Brain microvascular endothelial cell (primary cell): Measurements from ENCODE around the gene LDLRAD4.

ENCODE experiments used
- DNase-seq: peaks from one replicate; pipeline ENCODE4 v3.0.0-alpha.2; 2020
- H3K27ac ChIP-seq: fragments of 250-450 bp; sonication (Bioruptor Pico); 2 replicates; pipeline ENCODE4 v1.5.1; 2020; ENCODE audit warnings: mild to moderate bottlenecking, moderate library complexity
- H3K27me3 ChIP-seq: fragments of 250-450 bp; sonication (Bioruptor Pico); replicated peaks from 2 replicates; pipeline ENCODE4 v1.5.1; 2020; ENCODE audit warnings: mild to moderate bottlenecking
- H3K36me3 ChIP-seq: fragments of 250-450 bp; sonication (Bioruptor Pico); replicated peaks from 2 replicates; pipeline ENCODE4 v1.5.1; 2020; ENCODE audit warnings: mild to moderate bottlenecking
- H3K4me3 ChIP-seq: 2 replicates; pipeline ENCODE4 v1.5.1; 2011; ENCODE audit warnings: low read depth, mild to moderate bottlenecking, control low read depth, low read length, moderate library complexity
- CTCF ChIP-seq: IDR thresholded peaks from 2 replicates; pipeline ENCODE4 v1.5.1; 2011; ENCODE audit warnings: low read depth, mild to moderate bottlenecking, moderate library complexity, low read length, control low read depth, inconsistent platforms; ENCODE audit errors: missing control alignments
- in situ Hi-C: cut with HindIII; loops from 2 replicates; pipeline ENCODE4 v1.10.0; 2017; ENCODE audit warnings: low sequenced_read_pairs, low pct_ligation_motif_present

Gene LDLRAD4

GRCh38 chr18:13700153-13700552, 481.6 kb downstream of the LDLRAD4 start:
- no peak overlapping the region for H3K27ac ChIP-seq
- in situ Hi-C loops = no loop called here
- no peak for DNase-seq

More at GRCh38 chr18:13700153-13700552, 481.6 kb downstream of the LDLRAD4 start:
- H3K27me3 ChIP-seq = no peaks in the 10 kb centered on the region
- TF ChIP-seq CTCF = no peak
- H3K4me3 ChIP-seq = no peak overlapping the region
- no peaks in the 10 kb centered on the region for H3K36me3 ChIP-seq
